OCI-LY3 (cell line): ENCODE data around the gene HEXIM1.

Source experiments
- EZH2phosphoT487 ChIP-seq: fragments of 200-600 bp; shearing (Covaris generic); IDR thresholded peaks from 2 replicates; pipeline ENCODE4 v1.6.1; 2018; ENCODE audit warnings: antibody characterized with exemption, mixed run types, low read depth
- TF ChIP-seq, protein P1 (sequence below): fragments of 200-600, 300-600 bp; sonication (generic); IDR thresholded peaks from 2 replicates; pipeline ENCODE4 v1.5.1; 2014; ENCODE audit warnings: antibody characterized with exemption, low read length, low read depth

DNA sequence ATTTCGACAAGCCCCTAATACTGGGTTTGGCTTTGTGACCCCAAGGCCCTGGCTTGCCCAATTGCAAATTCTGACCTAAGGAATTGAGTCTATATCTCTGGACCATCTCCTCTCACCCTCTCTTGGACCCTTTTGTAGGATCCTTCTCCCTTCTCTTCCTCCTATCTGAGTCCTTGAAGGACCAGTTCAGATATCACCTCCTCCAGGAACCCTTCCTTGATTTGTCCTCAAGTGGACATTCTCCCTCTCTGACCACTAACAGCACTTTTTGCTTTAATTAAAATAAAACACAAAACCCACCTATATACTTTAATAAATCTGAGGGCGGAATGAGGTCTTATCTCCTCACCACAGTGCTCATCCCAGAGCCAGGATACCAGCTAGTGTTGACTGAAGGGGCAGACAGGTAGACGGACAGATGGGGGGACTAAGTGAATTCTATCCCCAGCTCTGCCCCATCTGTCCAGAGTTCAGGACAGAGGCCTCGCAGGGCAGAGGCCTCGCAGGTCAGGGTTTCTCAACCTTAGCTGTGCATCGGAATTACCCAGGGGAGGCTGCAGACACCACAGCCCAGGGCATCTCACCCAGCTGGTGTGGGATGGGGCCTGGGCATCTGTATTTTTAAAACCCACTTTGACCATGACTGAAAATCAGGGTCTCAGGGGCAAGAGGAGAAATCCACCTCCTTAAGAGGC lies 25.1 kb upstream of the HEXIM1 start:
- TF ChIP-seq, protein P1, sequence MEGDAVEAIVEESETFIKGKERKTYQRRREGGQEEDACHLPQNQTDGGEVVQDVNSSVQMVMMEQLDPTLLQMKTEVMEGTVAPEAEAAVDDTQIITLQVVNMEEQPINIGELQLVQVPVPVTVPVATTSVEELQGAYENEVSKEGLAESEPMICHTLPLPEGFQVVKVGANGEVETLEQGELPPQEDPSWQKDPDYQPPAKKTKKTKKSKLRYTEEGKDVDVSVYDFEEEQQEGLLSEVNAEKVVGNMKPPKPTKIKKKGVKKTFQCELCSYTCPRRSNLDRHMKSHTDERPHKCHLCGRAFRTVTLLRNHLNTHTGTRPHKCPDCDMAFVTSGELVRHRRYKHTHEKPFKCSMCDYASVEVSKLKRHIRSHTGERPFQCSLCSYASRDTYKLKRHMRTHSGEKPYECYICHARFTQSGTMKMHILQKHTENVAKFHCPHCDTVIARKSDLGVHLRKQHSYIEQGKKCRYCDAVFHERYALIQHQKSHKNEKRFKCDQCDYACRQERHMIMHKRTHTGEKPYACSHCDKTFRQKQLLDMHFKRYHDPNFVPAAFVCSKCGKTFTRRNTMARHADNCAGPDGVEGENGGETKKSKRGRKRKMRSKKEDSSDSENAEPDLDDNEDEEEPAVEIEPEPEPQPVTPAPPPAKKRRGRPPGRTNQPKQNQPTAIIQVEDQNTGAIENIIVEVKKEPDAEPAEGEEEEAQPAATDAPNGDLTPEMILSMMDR, result no peak
- no peak for TF ChIP-seq EZH2phosphoT487
